Tibial nerve (tissue), 4 donors: ENCODE data around the gene KPNA3.

Experiments
- EP300 ChIP-seq, 2 donors: sonication (generic); formaldehyde crosslinking; IDR thresholded peaks; one replicate each; pipeline ENCODE4 v1.6.1; 2017; ENCODE audit warnings: antibody characterized with exemption in 2 of 2, mild to moderate bottlenecking in 1 of 2
- POLR2A ChIP-seq, 2 donors: fragments of 450-650 bp; IDR thresholded peaks; one replicate each; pipeline ENCODE4 v1.6.1; 2017; ENCODE audit warnings: antibody characterized with exemption in 2 of 2, mild to moderate bottlenecking in 2 of 2, moderate library complexity in 2 of 2
- TF ChIP-seq, protein P1 (sequence below), 5 experiments: fragments of 200-600 bp in 3 of 5; fragments of 450-650 bp in 2 of 5; sonication (generic) in 3 of 5; IDR thresholded peaks; one replicate each; pipeline ENCODE4 v1.5.1; 2016 to 2019; ENCODE audit warnings: antibody characterized with exemption in 5 of 5, mild to moderate bottlenecking in 3 of 5, moderate library complexity in 2 of 5

DNA sequence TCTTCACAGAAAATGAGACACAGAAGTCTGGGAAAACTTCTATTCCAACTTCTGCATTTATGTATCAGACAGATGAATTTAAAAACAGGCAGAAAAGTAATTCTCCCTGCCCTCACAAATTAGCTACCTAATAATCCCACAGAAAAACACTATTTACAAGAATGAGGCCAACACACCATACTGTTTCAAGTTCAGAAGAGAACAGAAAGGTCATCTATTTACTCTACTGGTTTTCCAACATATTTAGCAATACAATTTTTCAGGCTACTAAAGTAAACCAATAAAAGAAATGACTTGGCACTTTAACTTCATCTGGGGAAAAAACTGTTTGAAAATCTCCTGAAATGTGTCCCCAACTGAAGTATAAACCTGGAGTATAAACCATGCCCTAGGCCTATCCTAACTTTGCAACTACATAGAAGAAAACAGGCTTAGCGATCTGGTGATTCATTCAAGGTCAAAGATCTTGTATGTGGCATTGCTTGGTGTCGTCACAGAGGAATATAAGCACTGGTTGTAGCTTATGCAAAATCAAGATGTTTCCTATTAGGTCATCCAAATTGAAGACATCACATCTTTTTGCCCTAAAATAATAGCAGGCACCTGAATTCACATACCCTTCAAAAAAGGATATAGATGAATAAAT is 81.1 kb downstream of the KPNA3 start:
- TF ChIP-seq, protein P1, sequence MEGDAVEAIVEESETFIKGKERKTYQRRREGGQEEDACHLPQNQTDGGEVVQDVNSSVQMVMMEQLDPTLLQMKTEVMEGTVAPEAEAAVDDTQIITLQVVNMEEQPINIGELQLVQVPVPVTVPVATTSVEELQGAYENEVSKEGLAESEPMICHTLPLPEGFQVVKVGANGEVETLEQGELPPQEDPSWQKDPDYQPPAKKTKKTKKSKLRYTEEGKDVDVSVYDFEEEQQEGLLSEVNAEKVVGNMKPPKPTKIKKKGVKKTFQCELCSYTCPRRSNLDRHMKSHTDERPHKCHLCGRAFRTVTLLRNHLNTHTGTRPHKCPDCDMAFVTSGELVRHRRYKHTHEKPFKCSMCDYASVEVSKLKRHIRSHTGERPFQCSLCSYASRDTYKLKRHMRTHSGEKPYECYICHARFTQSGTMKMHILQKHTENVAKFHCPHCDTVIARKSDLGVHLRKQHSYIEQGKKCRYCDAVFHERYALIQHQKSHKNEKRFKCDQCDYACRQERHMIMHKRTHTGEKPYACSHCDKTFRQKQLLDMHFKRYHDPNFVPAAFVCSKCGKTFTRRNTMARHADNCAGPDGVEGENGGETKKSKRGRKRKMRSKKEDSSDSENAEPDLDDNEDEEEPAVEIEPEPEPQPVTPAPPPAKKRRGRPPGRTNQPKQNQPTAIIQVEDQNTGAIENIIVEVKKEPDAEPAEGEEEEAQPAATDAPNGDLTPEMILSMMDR (IDR thresholded peaks at IDR 0.05): no peak
- TF ChIP-seq POLR2A (IDR thresholded peaks at IDR 0.05) (no peak), EP300 (IDR thresholded peaks at IDR 0.05) (no peak)
